WTC11 (cell line): ENCODE measurements around the gene NAA60.
"Not testable (repeated sequence)": the region's sequence is repeated elsewhere in the genome, so short reads cannot be mapped to it uniquely, and the experiment has no call there.

Source experiments
- FOXK1 ChIP-seq: sonication (generic); formaldehyde crosslinking; IDR thresholded peaks from 2 replicates; pipeline ENCODE4 v1.8.0; 2022; ENCODE audit warnings: mild to moderate bottlenecking, moderate library complexity, missing genetic modification reagents
- FOXP1 ChIP-seq: sonication (generic); formaldehyde crosslinking; IDR thresholded peaks from 2 replicates; pipeline ENCODE4 v1.8.0; 2022; ENCODE audit warnings: missing genetic modification reagents, mild to moderate bottlenecking, moderate library complexity, borderline replicate concordance
- KAT7 ChIP-seq: sonication (generic); formaldehyde crosslinking; IDR thresholded peaks from 2 replicates; pipeline ENCODE4 v1.8.1; 2023; ENCODE audit warnings: missing genetic modification reagents, mild to moderate bottlenecking, borderline replicate concordance
- NFYB ChIP-seq: sonication (generic); formaldehyde crosslinking; conservative IDR thresholded peaks from 2 replicates; pipeline ENCODE4 v1.8.0; 2022; ENCODE audit warnings: low read depth, missing genetic modification reagents
- NR3C1 ChIP-seq: sonication (generic); formaldehyde crosslinking; conservative IDR thresholded peaks from 2 replicates; pipeline ENCODE4 v1.8.1; 2023; ENCODE audit warnings: low read depth, mild to moderate bottlenecking, missing genetic modification reagents
- PRRX2 ChIP-seq: fragments of 250-450 bp; sonication (Bioruptor Pico); IDR thresholded peaks from 2 replicates; pipeline ENCODE4 v1.8.0; 2021; ENCODE audit warnings: mild to moderate bottlenecking
- TCF7 ChIP-seq: sonication (generic); formaldehyde crosslinking; IDR thresholded peaks from 2 replicates; pipeline ENCODE4 v1.8.0; 2022; ENCODE audit warnings: mild to moderate bottlenecking, low read depth, missing genetic modification reagents, moderate library complexity
- ZNF263 ChIP-seq: sonication (generic); formaldehyde crosslinking; IDR thresholded peaks from 2 replicates; pipeline ENCODE4 v1.8.1; 2022; ENCODE audit warnings: low read depth, mild to moderate bottlenecking, moderate library complexity, missing genetic modification reagents
- ZNF423 ChIP-seq: fragments of 250-450 bp; sonication (Bioruptor Pico); IDR thresholded peaks from 2 replicates; pipeline ENCODE4 v2.1.2; 2022; ENCODE audit warnings: mild to moderate bottlenecking, moderate library complexity
- TF ChIP-seq, protein P1 (sequence below): fragments of 200-600 bp; IDR thresholded peaks from 2 replicates; pipeline ENCODE4 v1.8.0; 2022; ENCODE audit warnings: antibody characterized with exemption
- TF ChIP-seq, protein P2 (sequence below): sonication (generic); formaldehyde crosslinking; IDR thresholded peaks from 2 replicates; pipeline ENCODE4 v1.8.0; 2022; ENCODE audit warnings: mild to moderate bottlenecking, missing genetic modification reagents
- TF ChIP-seq, protein P3 (sequence below): sonication (generic); formaldehyde crosslinking; IDR thresholded peaks from 2 replicates; pipeline ENCODE4 v1.8.1; 2022; ENCODE audit warnings: low read depth, mild to moderate bottlenecking, moderate library complexity, missing genetic modification reagents, borderline replicate concordance
- TF ChIP-seq, protein P4 (sequence below): sonication (generic); formaldehyde crosslinking; IDR thresholded peaks from 2 replicates; pipeline ENCODE4 v1.8.1; 2023; ENCODE audit warnings: mild to moderate bottlenecking, missing genetic modification reagents, moderate library complexity

DNA sequence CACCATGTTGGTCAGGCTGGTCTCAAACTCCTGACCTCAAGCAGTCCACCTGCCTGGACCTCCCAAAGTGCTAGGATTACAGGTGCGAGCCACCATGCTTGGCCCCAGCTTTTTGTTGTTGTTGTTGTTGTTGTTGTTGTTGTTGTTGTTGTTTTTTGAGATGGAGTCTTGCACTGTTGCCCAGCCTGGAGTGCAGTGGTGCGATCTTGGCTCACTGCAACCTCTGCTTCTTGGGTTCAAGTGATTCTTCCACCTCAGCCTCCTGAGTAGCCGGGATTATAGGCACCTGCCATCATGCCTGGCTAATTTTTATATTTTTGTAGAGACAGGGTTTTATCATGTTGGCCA is 30.1 kb downstream of the NAA60 start:
- not testable (repeated sequence) for TF ChIP-seq FOXK1; ZNF263 (CRISPR knock-in tag); FOXP1; NR3C1; ZNF423 (CRISPR knock-in tag); NFYB; KAT7 (CRISPR knock-in tag); PRRX2; TCF7 (CRISPR knock-in tag)
- TF ChIP-seq, protein P1, sequence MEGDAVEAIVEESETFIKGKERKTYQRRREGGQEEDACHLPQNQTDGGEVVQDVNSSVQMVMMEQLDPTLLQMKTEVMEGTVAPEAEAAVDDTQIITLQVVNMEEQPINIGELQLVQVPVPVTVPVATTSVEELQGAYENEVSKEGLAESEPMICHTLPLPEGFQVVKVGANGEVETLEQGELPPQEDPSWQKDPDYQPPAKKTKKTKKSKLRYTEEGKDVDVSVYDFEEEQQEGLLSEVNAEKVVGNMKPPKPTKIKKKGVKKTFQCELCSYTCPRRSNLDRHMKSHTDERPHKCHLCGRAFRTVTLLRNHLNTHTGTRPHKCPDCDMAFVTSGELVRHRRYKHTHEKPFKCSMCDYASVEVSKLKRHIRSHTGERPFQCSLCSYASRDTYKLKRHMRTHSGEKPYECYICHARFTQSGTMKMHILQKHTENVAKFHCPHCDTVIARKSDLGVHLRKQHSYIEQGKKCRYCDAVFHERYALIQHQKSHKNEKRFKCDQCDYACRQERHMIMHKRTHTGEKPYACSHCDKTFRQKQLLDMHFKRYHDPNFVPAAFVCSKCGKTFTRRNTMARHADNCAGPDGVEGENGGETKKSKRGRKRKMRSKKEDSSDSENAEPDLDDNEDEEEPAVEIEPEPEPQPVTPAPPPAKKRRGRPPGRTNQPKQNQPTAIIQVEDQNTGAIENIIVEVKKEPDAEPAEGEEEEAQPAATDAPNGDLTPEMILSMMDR: not testable (repeated sequence)
- TF ChIP-seq, protein P2, sequence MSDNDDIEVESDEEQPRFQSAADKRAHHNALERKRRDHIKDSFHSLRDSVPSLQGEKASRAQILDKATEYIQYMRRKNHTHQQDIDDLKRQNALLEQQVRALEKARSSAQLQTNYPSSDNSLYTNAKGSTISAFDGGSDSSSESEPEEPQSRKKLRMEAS (CRISPR knock-in tag): not testable (repeated sequence)
- TF ChIP-seq, protein P3, sequence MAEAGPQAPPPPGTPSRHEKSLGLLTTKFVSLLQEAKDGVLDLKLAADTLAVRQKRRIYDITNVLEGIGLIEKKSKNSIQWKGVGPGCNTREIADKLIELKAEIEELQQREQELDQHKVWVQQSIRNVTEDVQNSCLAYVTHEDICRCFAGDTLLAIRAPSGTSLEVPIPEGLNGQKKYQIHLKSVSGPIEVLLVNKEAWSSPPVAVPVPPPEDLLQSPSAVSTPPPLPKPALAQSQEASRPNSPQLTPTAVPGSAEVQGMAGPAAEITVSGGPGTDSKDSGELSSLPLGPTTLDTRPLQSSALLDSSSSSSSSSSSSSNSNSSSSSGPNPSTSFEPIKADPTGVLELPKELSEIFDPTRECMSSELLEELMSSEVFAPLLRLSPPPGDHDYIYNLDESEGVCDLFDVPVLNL (CRISPR knock-in tag): not testable (repeated sequence)
- TF ChIP-seq, protein P4, sequence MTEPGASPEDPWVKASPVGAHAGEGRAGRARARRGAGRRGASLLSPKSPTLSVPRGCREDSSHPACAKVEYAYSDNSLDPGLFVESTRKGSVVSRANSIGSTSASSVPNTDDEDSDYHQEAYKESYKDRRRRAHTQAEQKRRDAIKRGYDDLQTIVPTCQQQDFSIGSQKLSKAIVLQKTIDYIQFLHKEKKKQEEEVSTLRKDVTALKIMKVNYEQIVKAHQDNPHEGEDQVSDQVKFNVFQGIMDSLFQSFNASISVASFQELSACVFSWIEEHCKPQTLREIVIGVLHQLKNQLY (CRISPR knock-in tag): not testable (repeated sequence)
